ENCODE results near the gene RAE1.
A peak's percentile ranks its signal among the peaks of the same experiment; 100 is the strongest.

DNA sequence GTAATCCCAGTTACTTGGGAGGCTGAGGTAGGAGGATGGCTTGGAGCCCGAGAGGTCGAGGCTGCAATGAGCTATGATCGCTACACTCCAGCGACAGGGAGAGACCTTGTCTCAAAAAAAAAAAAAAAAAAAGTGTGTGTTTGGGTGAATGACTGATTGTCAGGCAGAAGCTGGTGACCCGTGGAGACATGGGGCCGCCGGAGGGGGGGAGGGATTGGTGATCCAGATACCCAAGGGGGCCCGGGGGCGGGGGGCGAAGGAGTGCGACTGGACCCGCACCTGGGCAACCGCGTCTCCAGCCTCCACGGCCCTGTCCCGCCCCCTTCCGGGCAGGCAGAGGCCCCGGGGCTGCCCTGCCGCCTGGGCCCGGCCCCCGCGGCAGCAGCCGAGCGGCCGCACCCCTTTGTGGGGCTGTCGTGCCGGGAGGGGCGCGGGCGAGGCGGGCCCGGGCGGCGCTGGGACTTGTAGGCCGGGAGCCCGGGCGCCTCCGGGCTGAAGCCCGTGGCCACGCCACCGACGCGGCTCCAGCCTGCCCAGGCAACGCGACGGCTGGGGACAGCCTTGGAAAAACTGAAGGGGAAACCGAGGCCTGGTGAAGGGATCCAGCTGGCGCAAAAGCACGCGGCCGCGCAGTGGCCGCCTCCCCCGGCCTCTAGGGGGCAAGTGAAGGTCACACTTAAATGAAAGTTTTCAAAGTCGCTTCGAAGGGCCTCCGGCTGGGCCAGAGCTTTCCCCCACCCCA lies 38.1 kb downstream of the RAE1 start:
- TF ChIP-seq CTCF (IDR thresholded peaks at IDR 0.05) (peak in 4 of 6 experiments; percentile 8 to 23 (median 12)), POLR2A (IDR thresholded peaks at IDR 0.05) (peak in 1 of 2 donors; percentile 22)
